HCT116 (cell line): ENCODE data around the gene UBE2R2. TPM values are rescaled to one million over a fixed set of nuclear protein-coding genes. Genes with fewer than 3 reads are reported as not detected.

Experiments used
- ATAC-seq: fragments of 200-7000 bp; cut with Tn5 transposase; 2 replicates; pipeline ENCODE4 v1.9.1; 2020; ENCODE audit warnings: mild to moderate bottlenecking, moderate library complexity
- BruUV-seq: library from RNA; stranded (reverse); fragments of 400-500 nt; replicated peaks from 2 replicates; lab custom pipeline; 2021; lab: Mats Ljungman, UMichigan
- CTCF ChIA-PET: fragments of 300-600 bp; sonication (Branson Sonifier 250); formaldehyde crosslinking; loops from one replicate; lab custom pipeline; 2021; ENCODE audit warnings: antibody characterized with exemption; lab: Charles Lee
- POLR2A ChIA-PET: fragments of 300-600, 350-600 bp; sonication (Branson Sonifier 250); formaldehyde crosslinking; loops from one replicate; lab custom pipeline; 2021; ENCODE audit warnings: antibody characterized with exemption; lab: Charles Lee
- RAD21 ChIA-PET, 2 experiments: fragments of 300-600 bp; sonication (Branson Sonifier 250); formaldehyde crosslinking; loops; one replicate each; lab custom pipeline; 2023; ENCODE audit warnings: low total read pairs in 2 of 2; ENCODE audit not compliant: uncharacterized antibody in 2 of 2, unreplicated experiment in 2 of 2, low non-redundant PET in 1 of 2; lab: Charles Lee
- DNase-seq: peaks from one replicate; pipeline ENCODE4 v3.0.0-alpha.2; 2010; ENCODE audit warnings: low read depth, low spot score
- H2AFZ ChIP-seq: fragments of 200-600 bp; shearing (Covaris generic), sonication (generic); 2 replicates; pipeline ENCODE4 v1.6.1; 2017; ENCODE audit warnings: low read depth, mixed run types, mixed read lengths, antibody characterized with exemption, low read length; ENCODE audit not compliant: poor library complexity, severe bottlenecking
- H3K27ac ChIP-seq: 2 replicates; pipeline ENCODE4 v1.5.1; 2012; ENCODE audit warnings: low read depth, low read length
- H3K27me3 ChIP-seq: fragments of 200-600 bp; sonication (generic); 2 replicates; pipeline ENCODE4 v1.6.1; 2016; ENCODE audit warnings: mixed run types, low read length, mixed read lengths; ENCODE audit not compliant: insufficient read depth
- H3K36me3 ChIP-seq, 2 experiments: fragments of 200-500 bp in 1 of 2; fragments of 200-600 bp in 1 of 2; sonication (Bioruptor generic) in 1 of 2; sonication (generic) in 1 of 2; 2 replicates each; pipeline versions ENCODE4 v1.5.1 to v1.6.1; 2014 to 2016; ENCODE audit warnings: low read length in 2 of 2, inconsistent platforms in 1 of 2, mixed read lengths in 1 of 2, mixed run types in 1 of 2; ENCODE audit not compliant: insufficient read depth in 2 of 2, control insufficient read depth in 1 of 2
- H3K4me1 ChIP-seq, 2 experiments: fragments of 200-600 bp in 1 of 2; sonication (generic) in 1 of 2; 2 replicates each; pipeline versions ENCODE4 v1.5.1 to v1.6.1; 2012 to 2017; ENCODE audit warnings: low read length in 2 of 2, inconsistent platforms in 1 of 2, mild to moderate bottlenecking in 1 of 2, mixed read lengths in 1 of 2, mixed run types in 1 of 2, moderate library complexity in 1 of 2; ENCODE audit not compliant: insufficient read depth in 2 of 2, control insufficient read depth in 1 of 2
- H3K4me2 ChIP-seq: fragments of 200-600 bp; sonication (generic); 2 replicates; pipeline ENCODE4 v1.6.1; 2017; ENCODE audit warnings: mixed run types, low read length, mixed read lengths
- H3K4me3 ChIP-seq, 2 experiments: fragments of 200-600 bp in 1 of 2; sonication (generic) in 1 of 2; replicated peaks in 1 of 2; 2 replicates each; pipeline ENCODE4 v1.5.1; 2011 to 2016; ENCODE audit warnings: low read length in 2 of 2, control low read depth in 1 of 2, low read depth in 1 of 2, mild to moderate bottlenecking in 1 of 2, mixed read lengths in 1 of 2, mixed run types in 1 of 2
- H3K79me2 ChIP-seq: fragments of 200-600 bp; sonication (generic); 2 replicates; pipeline ENCODE4 v1.6.1; 2017; ENCODE audit warnings: mild to moderate bottlenecking, mixed run types, low read length, moderate library complexity, mixed read lengths; ENCODE audit not compliant: insufficient read depth
- H3K9ac ChIP-seq: fragments of 200-600 bp; sonication (generic); 2 replicates; pipeline ENCODE4 v1.6.1; 2016; ENCODE audit warnings: low read length, mixed read lengths
- H3K9me2 ChIP-seq: fragments of 200-600 bp; sonication (generic), shearing (Covaris generic); 2 replicates; pipeline ENCODE4 v1.6.1; 2017; ENCODE audit warnings: mixed run types, mild to moderate bottlenecking, moderate library complexity; ENCODE audit not compliant: insufficient read depth
- H3K9me3 ChIP-seq, 2 experiments: fragments of 200-500 bp in 1 of 2; fragments of 200-600 bp in 1 of 2; sonication (Bioruptor generic) in 1 of 2; sonication (generic) in 1 of 2; 2 replicates each; pipeline ENCODE4 v1.6.1; 2014 to 2017; ENCODE audit warnings: low read length in 2 of 2, mixed read lengths in 2 of 2, inconsistent platforms in 1 of 2, low read depth in 1 of 2, mild to moderate bottlenecking in 1 of 2, mixed run types in 1 of 2, moderate library complexity in 1 of 2; ENCODE audit not compliant: control insufficient read depth in 1 of 2, insufficient read depth in 1 of 2
- H4K20me1 ChIP-seq: fragments of 200-600 bp; sonication (generic), shearing (Covaris generic); 2 replicates; pipeline ENCODE4 v1.6.1; 2017; ENCODE audit warnings: mixed run types, mild to moderate bottlenecking, moderate library complexity; ENCODE audit not compliant: insufficient read depth
- CBX3 ChIP-seq: IDR thresholded peaks from 2 replicates; pipeline ENCODE4 v1.6.1; 2012; ENCODE audit warnings: low read depth
- CEBPB ChIP-seq: IDR thresholded peaks from 2 replicates; pipeline ENCODE4 v1.6.1; 2012; ENCODE audit warnings: low read depth
- EGR1 ChIP-seq: IDR thresholded peaks from 2 replicates; pipeline ENCODE4 v1.6.1; 2012; ENCODE audit warnings: low read depth
- EZH2 ChIP-seq: fragments of 200-600 bp; sonication (generic); IDR thresholded peaks from 2 replicates; pipeline ENCODE4 v1.6.1; 2017; ENCODE audit warnings: antibody characterized with exemption, mixed run types
- EZH2phosphoT487 ChIP-seq: fragments of 200-600 bp; IDR thresholded peaks from 2 replicates; pipeline ENCODE4 v1.6.1; 2018; ENCODE audit warnings: antibody characterized with exemption, borderline replicate concordance
- FOSL1 ChIP-seq: IDR thresholded peaks from 2 replicates; pipeline ENCODE4 v1.6.1; 2012; ENCODE audit warnings: low read depth
- JUND ChIP-seq: IDR thresholded peaks from 2 replicates; pipeline ENCODE4 v1.6.1; 2012
- POLR2A ChIP-seq: IDR thresholded peaks from 2 replicates; pipeline ENCODE4 v1.7.0; 2011; ENCODE audit warnings: borderline replicate concordance; ENCODE audit not compliant: insufficient read depth, insufficient read length; ENCODE audit errors: extremely low read depth
- SIN3A ChIP-seq: IDR thresholded peaks from 2 replicates; pipeline ENCODE4 v1.6.1; 2012; ENCODE audit warnings: low read depth
- SP1 ChIP-seq: IDR thresholded peaks from 2 replicates; pipeline ENCODE4 v1.6.1; 2012; ENCODE audit warnings: low read depth
- YY1 ChIP-seq: IDR thresholded peaks from 2 replicates; pipeline ENCODE4 v1.6.1; 2011; ENCODE audit warnings: low read length, low read depth, moderate library complexity, mild to moderate bottlenecking; ENCODE audit not compliant: insufficient replicate concordance; ENCODE audit errors: extremely low read depth
- ZBTB33 ChIP-seq: IDR thresholded peaks from 2 replicates; pipeline ENCODE4 v1.6.1; 2011; ENCODE audit warnings: mild to moderate bottlenecking, low read length, moderate library complexity; ENCODE audit not compliant: insufficient replicate concordance; ENCODE audit errors: extremely low read depth
- ZFX ChIP-seq: fragments of 450-650 bp; IDR thresholded peaks from 2 replicates; pipeline ENCODE4 v1.6.1; 2017
- intact Hi-C: fragments of 100-400 bp; cut with micrococcal nuclease; formaldehyde crosslinking; loops from 2 replicates; pipeline ENCODE4 v1.10.0; 2022
- total RNA-seq: library from RNA; stranded (reverse); gene quantifications from one replicate; pipeline ENCODE4 v1.2.1, GENCODE V29; 2021; ENCODE audit not compliant: unreplicated experiment
- TF ChIP-seq, protein P1 (sequence below): IDR thresholded peaks from 2 replicates; pipeline ENCODE4 v1.6.1; 2012; ENCODE audit warnings: low read depth
- TF ChIP-seq, protein P2 (sequence below): IDR thresholded peaks from 2 replicates; pipeline ENCODE4 v1.6.1; 2012

Gene UBE2R2
- total RNA-seq, 1 experiment from 2014 or later, result 47.0 TPM

DNA sequence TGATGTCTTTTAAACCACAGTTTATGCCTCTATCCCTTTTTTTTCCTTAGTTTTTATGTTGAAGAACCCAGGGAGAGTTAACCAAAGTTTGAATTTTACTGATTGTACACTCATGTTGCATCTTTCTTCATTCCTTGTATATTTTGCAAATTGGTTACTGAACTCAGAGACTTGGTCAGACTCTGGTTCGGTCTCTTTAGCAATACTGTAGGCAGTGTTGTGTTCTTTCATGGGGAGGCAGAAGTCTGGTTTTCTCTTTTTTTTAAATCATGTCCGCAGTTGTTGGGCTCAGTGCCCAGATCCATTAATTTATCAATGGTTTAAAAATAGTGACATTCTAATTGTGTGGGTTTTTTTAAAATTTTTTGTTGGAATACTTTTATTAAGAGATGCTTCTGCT is 23.4 kb downstream of the UBE2R2 start:
- Histone ChIP-seq H3K9ac (no peak overlapping the region), H4K20me1 (peaks cover 13% of the 10 kb centered on the region), H3K4me3 (no peak overlapping the region), H3K27ac (no peak overlapping the region), H3K27me3 (no peaks in the 10 kb centered on the region), H3K36me3 (no peaks in the 10 kb centered on the region), H3K4me1 (no peaks in the 10 kb centered on the region), H3K9me3 (no peaks in the 10 kb centered on the region), H2AFZ (no peak overlapping the region), H3K9me2 (no peaks in the 10 kb centered on the region), H3K4me2 (no peak overlapping the region), H3K79me2 (peaks cover 99% of the 10 kb centered on the region)
- BruUV-seq, result no TSS peak
- ChIA-PET CTCF (interaction anchor here (1.5 to 1.7 kb wide), 2 partner anchors 12 to 27 kb away, joined by 4 to 6 read pairs; no protein-coding TSS in a partner anchor), POLR2A (no interaction called here), RAD21 (no interaction called here)
- DNase-seq (no peak), ATAC-seq (no peak)
- TF ChIP-seq EZH2phosphoT487 (no peak), ZBTB33 (no peak), EGR1 (no peak), ZFX (no peak), POLR2A (no peak), SIN3A (no peak), SP1 (no peak), CBX3 (no peak), FOSL1 (no peak), JUND (no peak), YY1 (no peak), CEBPB (no peak), EZH2 (no peak)
- TF ChIP-seq, protein P1, sequence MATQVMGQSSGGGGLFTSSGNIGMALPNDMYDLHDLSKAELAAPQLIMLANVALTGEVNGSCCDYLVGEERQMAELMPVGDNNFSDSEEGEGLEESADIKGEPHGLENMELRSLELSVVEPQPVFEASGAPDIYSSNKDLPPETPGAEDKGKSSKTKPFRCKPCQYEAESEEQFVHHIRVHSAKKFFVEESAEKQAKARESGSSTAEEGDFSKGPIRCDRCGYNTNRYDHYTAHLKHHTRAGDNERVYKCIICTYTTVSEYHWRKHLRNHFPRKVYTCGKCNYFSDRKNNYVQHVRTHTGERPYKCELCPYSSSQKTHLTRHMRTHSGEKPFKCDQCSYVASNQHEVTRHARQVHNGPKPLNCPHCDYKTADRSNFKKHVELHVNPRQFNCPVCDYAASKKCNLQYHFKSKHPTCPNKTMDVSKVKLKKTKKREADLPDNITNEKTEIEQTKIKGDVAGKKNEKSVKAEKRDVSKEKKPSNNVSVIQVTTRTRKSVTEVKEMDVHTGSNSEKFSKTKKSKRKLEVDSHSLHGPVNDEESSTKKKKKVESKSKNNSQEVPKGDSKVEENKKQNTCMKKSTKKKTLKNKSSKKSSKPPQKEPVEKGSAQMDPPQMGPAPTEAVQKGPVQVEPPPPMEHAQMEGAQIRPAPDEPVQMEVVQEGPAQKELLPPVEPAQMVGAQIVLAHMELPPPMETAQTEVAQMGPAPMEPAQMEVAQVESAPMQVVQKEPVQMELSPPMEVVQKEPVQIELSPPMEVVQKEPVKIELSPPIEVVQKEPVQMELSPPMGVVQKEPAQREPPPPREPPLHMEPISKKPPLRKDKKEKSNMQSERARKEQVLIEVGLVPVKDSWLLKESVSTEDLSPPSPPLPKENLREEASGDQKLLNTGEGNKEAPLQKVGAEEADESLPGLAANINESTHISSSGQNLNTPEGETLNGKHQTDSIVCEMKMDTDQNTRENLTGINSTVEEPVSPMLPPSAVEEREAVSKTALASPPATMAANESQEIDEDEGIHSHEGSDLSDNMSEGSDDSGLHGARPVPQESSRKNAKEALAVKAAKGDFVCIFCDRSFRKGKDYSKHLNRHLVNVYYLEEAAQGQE, result no peak
- TF ChIP-seq, protein P2, sequence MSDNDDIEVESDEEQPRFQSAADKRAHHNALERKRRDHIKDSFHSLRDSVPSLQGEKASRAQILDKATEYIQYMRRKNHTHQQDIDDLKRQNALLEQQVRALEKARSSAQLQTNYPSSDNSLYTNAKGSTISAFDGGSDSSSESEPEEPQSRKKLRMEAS, result no peak
- intact Hi-C loops, result no loop called here
